GM18520 (cell line): ENCODE data around the gene KCNJ6.
"Not testable (repeated sequence)": the region's sequence is repeated elsewhere in the genome, so short reads cannot be mapped to it uniquely, and the experiment has no call there.

Experiments used
- ATAC-seq: cut with Tn5 transposase; IDR thresholded peaks from one replicate; pipeline ENCODE4 v1.9.1; 2021; ENCODE audit not compliant: unreplicated experiment

Gene KCNJ6

GRCh38 chr21:37686991-37687810 lies 229.1 kb downstream of the KCNJ6 start:
- ATAC-seq, result no peak

- no peak for ATAC-seq
Observed at GRCh38 chr21:37684547-37684946, 231.7 kb downstream of the KCNJ6 start.

GRCh38 chr21:37684115-37684493 lies 232.2 kb downstream of the KCNJ6 start:
- no peak for ATAC-seq

GRCh38 chr21:37683396-37684114 lies 232.7 kb downstream of the KCNJ6 start:
- ATAC-seq, result no peak

GRCh38 chr21:37682966-37683365 lies 233.3 kb downstream of the KCNJ6 start:
- no peak for ATAC-seq

GRCh38 chr21:37677006-37677405 lies 239.3 kb downstream of the KCNJ6 start:
- ATAC-seq, result no peak

GRCh38 chr21:37675202-37675801 lies 241.0 kb downstream of the KCNJ6 start:
- no peak for ATAC-seq

- no peak for ATAC-seq
Observed at GRCh38 chr21:37673801-37674575, 242.3 kb downstream of the KCNJ6 start.

GRCh38 chr21:37671381-37671780 lies 244.9 kb downstream of the KCNJ6 start:
- ATAC-seq, result no peak

GRCh38 chr21:37670883-37671282 lies 245.4 kb downstream of the KCNJ6 start:
- ATAC-seq, result no peak

GRCh38 chr21:37669249-37669648 lies 247.0 kb downstream of the KCNJ6 start:
- no peak for ATAC-seq

- ATAC-seq, result no peak
Observed at GRCh38 chr21:37668462-37669239, 247.6 kb downstream of the KCNJ6 start.

- no peak for ATAC-seq
Observed at GRCh38 chr21:37667380-37667779, 248.9 kb downstream of the KCNJ6 start.

- no peak for ATAC-seq
Observed at GRCh38 chr21:37665230-37666024, 250.8 kb downstream of the KCNJ6 start.

- not testable (repeated sequence) for ATAC-seq
Observed at GRCh38 chr21:37662227-37662626, 254.0 kb downstream of the KCNJ6 start.

GRCh38 chr21:37660709-37661108 lies 255.5 kb downstream of the KCNJ6 start:
- ATAC-seq, result no peak

GRCh38 chr21:37659874-37660273 lies 256.4 kb downstream of the KCNJ6 start:
- no peak for ATAC-seq

GRCh38 chr21:37658817-37659458 lies 257.3 kb downstream of the KCNJ6 start:
- no peak for ATAC-seq
